ENCODE results near the gene SEMA6A.

- TF ChIP-seq CTCF (IDR thresholded peaks at IDR 0.05) (no peak), POLR2A (IDR thresholded peaks at IDR 0.05) (no peak)
These were observed 15.4 kb downstream of the SEMA6A start for GRCh38 chr5:116559239-116559638.
